Liver (tissue), 9 donors: ENCODE data around the gene LRCOL1. TPM values are rescaled to one million over a fixed set of nuclear protein-coding genes. Genes with fewer than 3 reads are reported as not detected.

ENCODE experiments used
- DNase-seq: peaks from one replicate; pipeline ENCODE4 v3.0.0-alpha.2; 2017; ENCODE audit warnings: low spot score
- H3K27ac ChIP-seq, 2 donors: one replicate each; pipeline ENCODE4 v1.7.0; 2013; ENCODE audit warnings: inconsistent platforms in 2 of 2, low read length in 2 of 2, control low read depth in 1 of 2, low read depth in 1 of 2, mild to moderate bottlenecking in 1 of 2
- H3K27me3 ChIP-seq, 4 donors: one replicate each; pipeline versions ENCODE4 v1.6.1 to v1.7.0; 2013; ENCODE audit warnings: low read length in 3 of 4, inconsistent platforms in 1 of 4, mild to moderate bottlenecking in 1 of 4, moderate library complexity in 1 of 4; ENCODE audit not compliant: control insufficient read depth in 4 of 4, insufficient read depth in 4 of 4
- H3K36me3 ChIP-seq, 4 donors: one replicate each; pipeline versions ENCODE4 v1.6.1 to v1.7.0; 2013; ENCODE audit warnings: low read length in 3 of 4, mild to moderate bottlenecking in 3 of 4, low read depth in 1 of 4, moderate library complexity in 1 of 4; ENCODE audit not compliant: control insufficient read depth in 4 of 4, insufficient read depth in 3 of 4
- H3K4me1 ChIP-seq, 4 donors: one replicate each; pipeline versions ENCODE4 v1.6.1 to v1.7.0; 2013; ENCODE audit warnings: low read length in 3 of 4, mild to moderate bottlenecking in 3 of 4, moderate library complexity in 1 of 4; ENCODE audit not compliant: control insufficient read depth in 4 of 4, insufficient read depth in 4 of 4
- H3K4me3 ChIP-seq, 3 donors: one replicate each; pipeline versions ENCODE4 v1.6.1 to v1.7.0; 2013; ENCODE audit warnings: low read length in 3 of 3, control low read depth in 1 of 3, low read depth in 1 of 3, mild to moderate bottlenecking in 1 of 3
- H3K9ac ChIP-seq, 2 donors: one replicate each; pipeline ENCODE4 v1.7.0; 2013; ENCODE audit warnings: low read length in 2 of 2, mild to moderate bottlenecking in 2 of 2, moderate library complexity in 2 of 2, control low read depth in 1 of 2, low read depth in 1 of 2
- H3K9me3 ChIP-seq, 4 donors: one replicate each; pipeline versions ENCODE4 v1.6.1 to v1.7.0; 2013; ENCODE audit warnings: low read length in 3 of 4; ENCODE audit not compliant: control insufficient read depth in 4 of 4
- EGR1 ChIP-seq, 2 donors: IDR thresholded peaks; 2 replicates each; pipeline ENCODE4 v1.6.1; 2016 to 2018; ENCODE audit warnings: antibody characterized with exemption in 2 of 2, low read depth in 2 of 2
- FOXA1 ChIP-seq: IDR thresholded peaks from 2 replicates; pipeline ENCODE4 v1.6.1; 2016; ENCODE audit warnings: antibody characterized with exemption
- FOXA2 ChIP-seq: IDR thresholded peaks from 2 replicates; pipeline ENCODE4 v1.6.1; 2016; ENCODE audit warnings: antibody characterized with exemption
- GABPA ChIP-seq, 2 donors: IDR thresholded peaks in 1 of 2; conservative IDR thresholded peaks in 1 of 2; 2 replicates each; pipeline ENCODE4 v1.6.1; 2016; ENCODE audit warnings: antibody characterized with exemption in 2 of 2, mild to moderate bottlenecking in 1 of 2, moderate library complexity in 1 of 2
- HNF4A ChIP-seq, 2 donors: conservative IDR thresholded peaks; 2 replicates each; pipeline ENCODE4 v1.6.1; 2016; ENCODE audit warnings: antibody characterized with exemption in 2 of 2, mild to moderate bottlenecking in 2 of 2
- HNF4G ChIP-seq: IDR thresholded peaks from 2 replicates; pipeline ENCODE4 v1.6.1; 2016; ENCODE audit warnings: antibody characterized with exemption
- JUND ChIP-seq, 2 donors: IDR thresholded peaks; 2 replicates each; pipeline ENCODE4 v1.6.1; 2016; ENCODE audit warnings: antibody characterized with exemption in 2 of 2
- NR2F2 ChIP-seq: IDR thresholded peaks from 2 replicates; pipeline ENCODE4 v1.6.1; 2016; ENCODE audit warnings: antibody characterized with exemption
- REST ChIP-seq: IDR thresholded peaks from 2 replicates; pipeline ENCODE4 v1.6.1; 2016; ENCODE audit warnings: antibody characterized with exemption, mild to moderate bottlenecking
- RXRA ChIP-seq, 2 donors: IDR thresholded peaks; 2 replicates each; pipeline ENCODE4 v1.6.1; 2017 to 2018; ENCODE audit warnings: antibody characterized with exemption in 2 of 2, mild to moderate bottlenecking in 1 of 2
- TAF1 ChIP-seq: conservative IDR thresholded peaks from 2 replicates; pipeline ENCODE4 v1.6.1; 2016; ENCODE audit warnings: antibody characterized with exemption, mild to moderate bottlenecking
- YY1 ChIP-seq: IDR thresholded peaks from 2 replicates; pipeline ENCODE4 v1.6.1; 2016; ENCODE audit warnings: antibody characterized with exemption, mild to moderate bottlenecking
- ZBTB33 ChIP-seq: IDR thresholded peaks from 2 replicates; pipeline ENCODE4 v1.6.1; 2016; ENCODE audit warnings: antibody characterized with exemption
- WGBS: extraction: QIAGEN DNeasy Blood & Tissue Kit; methylation state at CpG from one replicate; pipeline ENCODE4 v1.1.7; 2013; 5-methylcytosine and 5-hydroxymethylcytosine counted together
- polyA plus RNA-seq, 2 donors: library from polyadenylated mRNA; stranded (reverse) in 1 of 2; unstranded in 1 of 2; fragments of 200-250 nt in 1 of 2; fragments of >200 nt in 1 of 2; fragmentation: Nextera tagmentation in 1 of 2; extraction: Ambion mirVana in 1 of 2; gene quantifications; one replicate each; pipeline versions ENCODE4 v1.2.1 to v1.2.3, GENCODE V29; 2013 to 2015
- total RNA-seq, 2 donors: library from RNA; depleted of rRNA; stranded (reverse); fragments of >200 nt; gene quantifications; one replicate each; pipeline ENCODE4 v1.2.3, GENCODE V29; 2014
- TF ChIP-seq, protein P1 (sequence below): IDR thresholded peaks from 2 replicates; pipeline ENCODE4 v1.6.1; 2016; ENCODE audit warnings: antibody characterized with exemption
- TF ChIP-seq, protein P2 (sequence below): fragments of 150-350 bp; IDR thresholded peaks from 2 replicates; pipeline ENCODE4 v1.5.1; 2017; ENCODE audit warnings: improper control_type of control experiment, low read depth, low read length; ENCODE audit not compliant: missing input control
- donor health status: healthy.
- donor health status: healthy.
- donor health status: healthy.
- donor health status: healthy.
- donor health status: healthy.

LRCOL1 gene
- total and polyA plus RNA-seq, 4 donors, result 2.6 to 40.7 (median 5.9) TPM; not detected in 1

DNA sequence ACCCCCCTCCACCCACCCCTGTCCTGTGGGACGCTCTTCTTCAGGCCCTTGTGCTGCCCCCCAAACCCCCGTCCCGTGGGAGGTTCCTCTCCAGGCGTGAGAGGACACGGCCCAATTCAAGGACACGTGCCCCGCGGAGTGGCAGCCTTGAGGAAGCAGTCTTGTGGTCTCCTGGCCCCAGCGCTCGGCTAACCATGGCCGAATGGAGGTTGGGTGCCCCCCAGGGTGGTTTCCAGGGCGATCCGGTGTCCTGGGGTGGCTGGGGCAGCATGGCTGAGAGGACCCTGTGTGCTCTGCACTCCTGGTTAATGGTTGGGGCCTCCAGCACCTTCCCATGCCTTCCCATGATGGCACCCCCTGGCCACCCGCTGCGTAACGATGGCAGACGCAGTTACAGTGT is 53.6 kb downstream of the LRCOL1 start:
- peaks cover 10 to 18% (median 14%) of the 10 kb centered on the region in 4 donors for H3K4me1 ChIP-seq
- TF ChIP-seq TAF1 (no peak), JUND (IDR thresholded peaks at IDR 0.05) (no peak), EGR1 (IDR thresholded peaks at IDR 0.05; ENCODE audit: low read depth in 2 of 2) (no peak), FOXA2 (no peak)
- H3K9ac ChIP-seq, result no peak overlapping the region
- H3K9me3 ChIP-seq, result no peaks in the 10 kb centered on the region
- H3K27me3 ChIP-seq, result no peaks in the 10 kb centered on the region
- no peak overlapping the region for H3K4me3 ChIP-seq
- 95% methylated on average over 17 of the region's 17 CpGs for WGBS
- no peak for DNase-seq
- H3K36me3 ChIP-seq, result peaks cover 0 to 3% (median 1%) of the 10 kb centered on the region in 4 donors
- H3K27ac ChIP-seq, result no peak overlapping the region

DNA sequence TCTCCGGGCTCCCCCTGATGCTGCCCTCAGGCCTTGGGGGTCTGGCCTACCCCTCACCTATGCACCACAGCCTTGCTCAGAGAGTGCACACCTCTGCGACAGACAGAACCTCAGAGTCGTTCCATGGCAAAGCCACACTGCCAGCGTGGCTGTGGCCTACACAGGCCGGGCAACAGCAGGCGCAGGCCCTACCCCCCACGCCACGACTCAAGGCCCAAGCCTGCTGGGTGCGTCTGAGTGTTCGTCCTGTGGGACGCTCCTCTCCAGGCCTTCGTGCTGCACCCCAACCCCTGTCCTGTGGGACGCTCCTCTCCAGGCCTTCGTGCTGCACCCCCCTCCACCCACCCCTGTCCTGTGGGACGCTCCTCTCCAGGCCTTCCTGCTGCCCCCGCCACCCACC is 54.2 kb downstream of the LRCOL1 start:
- TF ChIP-seq HNF4A (conservative IDR thresholded peaks at IDR 0.05) (no peak), YY1 (no peak), TAF1 (no peak), EGR1 (IDR thresholded peaks at IDR 0.05; ENCODE audit: low read depth in 2 of 2) (no peak)
- 96% methylated on average over 16 of the region's 16 CpGs for WGBS
- no peaks in the 10 kb centered on the region for H3K27me3 ChIP-seq
- H3K4me3 ChIP-seq, result no peak overlapping the region
- H3K4me1 ChIP-seq, result peaks cover 10 to 18% (median 14%) of the 10 kb centered on the region in 4 donors
- no peak for DNase-seq
- H3K9ac ChIP-seq, result no peak overlapping the region
- H3K9me3 ChIP-seq, result no peaks in the 10 kb centered on the region
- H3K27ac ChIP-seq, result no peak overlapping the region
- H3K36me3 ChIP-seq, result peaks cover 0 to 3% (median 1%) of the 10 kb centered on the region in 4 donors

GRCh38 chr12:132555686-132556085 is 54.7 kb downstream of the LRCOL1 start:
- Histone ChIP-seq H3K4me1 (peaks cover 8 to 14% (median 11%) of the 10 kb centered on the region in 4 donors), H3K36me3 (peaks cover 0 to 3% (median 1%) of the 10 kb centered on the region in 4 donors), H3K4me3 (no peak overlapping the region), H3K27me3 (no peaks in the 10 kb centered on the region), H3K27ac (no peak overlapping the region), H3K9me3 (no peaks in the 10 kb centered on the region), H3K9ac (no peak overlapping the region)
- TF ChIP-seq REST, result no peak
- TF ChIP-seq TAF1, result no peak
- no peak for TF ChIP-seq NR2F2
- TF ChIP-seq YY1, result no peak
- no peak for TF ChIP-seq HNF4G
- TF ChIP-seq, protein P1, sequence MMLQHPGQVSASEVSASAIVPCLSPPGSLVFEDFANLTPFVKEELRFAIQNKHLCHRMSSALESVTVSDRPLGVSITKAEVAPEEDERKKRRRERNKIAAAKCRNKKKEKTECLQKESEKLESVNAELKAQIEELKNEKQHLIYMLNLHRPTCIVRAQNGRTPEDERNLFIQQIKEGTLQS, result no peak
- no peak for TF ChIP-seq JUND (IDR thresholded peaks at IDR 0.05)
- TF ChIP-seq, protein P2, sequence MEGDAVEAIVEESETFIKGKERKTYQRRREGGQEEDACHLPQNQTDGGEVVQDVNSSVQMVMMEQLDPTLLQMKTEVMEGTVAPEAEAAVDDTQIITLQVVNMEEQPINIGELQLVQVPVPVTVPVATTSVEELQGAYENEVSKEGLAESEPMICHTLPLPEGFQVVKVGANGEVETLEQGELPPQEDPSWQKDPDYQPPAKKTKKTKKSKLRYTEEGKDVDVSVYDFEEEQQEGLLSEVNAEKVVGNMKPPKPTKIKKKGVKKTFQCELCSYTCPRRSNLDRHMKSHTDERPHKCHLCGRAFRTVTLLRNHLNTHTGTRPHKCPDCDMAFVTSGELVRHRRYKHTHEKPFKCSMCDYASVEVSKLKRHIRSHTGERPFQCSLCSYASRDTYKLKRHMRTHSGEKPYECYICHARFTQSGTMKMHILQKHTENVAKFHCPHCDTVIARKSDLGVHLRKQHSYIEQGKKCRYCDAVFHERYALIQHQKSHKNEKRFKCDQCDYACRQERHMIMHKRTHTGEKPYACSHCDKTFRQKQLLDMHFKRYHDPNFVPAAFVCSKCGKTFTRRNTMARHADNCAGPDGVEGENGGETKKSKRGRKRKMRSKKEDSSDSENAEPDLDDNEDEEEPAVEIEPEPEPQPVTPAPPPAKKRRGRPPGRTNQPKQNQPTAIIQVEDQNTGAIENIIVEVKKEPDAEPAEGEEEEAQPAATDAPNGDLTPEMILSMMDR, result no peak
- no peak for TF ChIP-seq GABPA (IDR thresholded peaks at IDR 0.05 in 1 of 2, conservative IDR thresholded peaks at IDR 0.05 in 1 of 2)
- no peak for TF ChIP-seq FOXA2
- TF ChIP-seq FOXA1, result no peak
- TF ChIP-seq RXRA (IDR thresholded peaks at IDR 0.05), result no peak
- TF ChIP-seq ZBTB33, result no peak
- no peak for TF ChIP-seq HNF4A (conservative IDR thresholded peaks at IDR 0.05)
- TF ChIP-seq EGR1 (IDR thresholded peaks at IDR 0.05; ENCODE audit: low read depth in 2 of 2), result no peak
- DNase-seq, result no peak
- 95% methylated on average over 13 of the region's 13 CpGs for WGBS
